Measurements from ENCODE around the gene AHI1. TPM values are rescaled to one million over a fixed set of nuclear protein-coding genes. Genes with fewer than 3 reads are reported as not detected.

The AHI1 gene
- total RNA-seq, 1 donor from 2014 or later = 33.5 TPM

GRCh38 chr6:135258970-135259369, 238.6 kb downstream of the AHI1 start:
- no peaks in the 10 kb centered on the region for H3K9me3 Mint-ChIP-seq (ENCODE audit: unreplicated experiment)
- no peaks in the 10 kb centered on the region for H3K4me1 Mint-ChIP-seq (ENCODE audit: unreplicated experiment)
- H3K36me3 Mint-ChIP-seq (ENCODE audit: unreplicated experiment) = no peaks in the 10 kb centered on the region
- peak; percentile 17 for DNase-seq (ENCODE audit: extremely low spot score, unreplicated experiment)
- no peak overlapping the region for H3K4me3 Mint-ChIP-seq (ENCODE audit: unreplicated experiment)
- no peaks in the 10 kb centered on the region for H3K27me3 Mint-ChIP-seq (ENCODE audit: unreplicated experiment)
- TF ChIP-seq CTCF (IDR thresholded peaks at IDR 0.05) = no peak
- H3K27ac Mint-ChIP-seq (ENCODE audit: unreplicated experiment) = no peak overlapping the region

- peak; percentile 10 for DNase-seq (ENCODE audit: extremely low spot score, unreplicated experiment)
- H3K27ac Mint-ChIP-seq (ENCODE audit: unreplicated experiment) = no peak overlapping the region
- no peaks in the 10 kb centered on the region for H3K36me3 Mint-ChIP-seq (ENCODE audit: unreplicated experiment)
- H3K4me3 Mint-ChIP-seq (ENCODE audit: unreplicated experiment) = no peak overlapping the region
- no peaks in the 10 kb centered on the region for H3K27me3 Mint-ChIP-seq (ENCODE audit: unreplicated experiment)
- no peaks in the 10 kb centered on the region for H3K4me1 Mint-ChIP-seq (ENCODE audit: unreplicated experiment)
- H3K9me3 Mint-ChIP-seq (ENCODE audit: unreplicated experiment) = no peaks in the 10 kb centered on the region
- TF ChIP-seq CTCF (IDR thresholded peaks at IDR 0.05) = peak; percentile 22
Measured at GRCh38 chr6:135257631-135258405, 239.7 kb downstream of the AHI1 start.

GRCh38 chr6:135256866-135257265, 240.7 kb downstream of the AHI1 start:
- H3K4me3 Mint-ChIP-seq (ENCODE audit: unreplicated experiment) = no peak overlapping the region
- H3K27me3 Mint-ChIP-seq (ENCODE audit: unreplicated experiment) = no peaks in the 10 kb centered on the region
- TF ChIP-seq CTCF (IDR thresholded peaks at IDR 0.05) = no peak
- H3K27ac Mint-ChIP-seq (ENCODE audit: unreplicated experiment) = no peak overlapping the region
- peaks cover 4% of the 10 kb centered on the region for H3K4me1 Mint-ChIP-seq (ENCODE audit: unreplicated experiment)
- no peaks in the 10 kb centered on the region for H3K36me3 Mint-ChIP-seq (ENCODE audit: unreplicated experiment)
- DNase-seq (ENCODE audit: extremely low spot score, unreplicated experiment) = no peak
- H3K9me3 Mint-ChIP-seq (ENCODE audit: unreplicated experiment) = no peaks in the 10 kb centered on the region

- H3K27ac Mint-ChIP-seq (ENCODE audit: unreplicated experiment) = no peak overlapping the region
- H3K4me3 Mint-ChIP-seq (ENCODE audit: unreplicated experiment) = no peak overlapping the region
- TF ChIP-seq CTCF (IDR thresholded peaks at IDR 0.05) = no peak
- H3K36me3 Mint-ChIP-seq (ENCODE audit: unreplicated experiment) = no peaks in the 10 kb centered on the region
- no peak for DNase-seq (ENCODE audit: extremely low spot score, unreplicated experiment)
- H3K4me1 Mint-ChIP-seq (ENCODE audit: unreplicated experiment) = peaks cover 19% of the 10 kb centered on the region
- no peaks in the 10 kb centered on the region for H3K27me3 Mint-ChIP-seq (ENCODE audit: unreplicated experiment)
- H3K9me3 Mint-ChIP-seq (ENCODE audit: unreplicated experiment) = no peaks in the 10 kb centered on the region
Measured at GRCh38 chr6:135254471-135254870, 243.1 kb downstream of the AHI1 start.

GRCh38 chr6:135251498-135252441, 245.8 kb downstream of the AHI1 start:
- no peak for TF ChIP-seq CTCF (IDR thresholded peaks at IDR 0.05)
- Mint-ChIP-seq H3K4me3 (ENCODE audit: unreplicated experiment) (no peak overlapping the region), H3K4me1 (ENCODE audit: unreplicated experiment) (peaks cover 19% of the 10 kb centered on the region), H3K27me3 (ENCODE audit: unreplicated experiment) (no peaks in the 10 kb centered on the region), H3K9me3 (ENCODE audit: unreplicated experiment) (no peaks in the 10 kb centered on the region), H3K36me3 (ENCODE audit: unreplicated experiment) (no peaks in the 10 kb centered on the region), H3K27ac (ENCODE audit: unreplicated experiment) (peak overlapping the region; percentile 54)
- no peak for DNase-seq (ENCODE audit: extremely low spot score, unreplicated experiment)

Data from osteocyte (in vitro differentiated cells).